ENCODE results near the gene FRMD4B. TPM values are rescaled to one million over a fixed set of nuclear protein-coding genes. Genes with fewer than 3 reads are reported as not detected.

Gene FRMD4B
- total RNA-seq, 3 donors from 2014 or later (not counting 1 experiment from before 2014, with no cell fraction given): 8.5 to 19.8 (median 9.4) TPM

DNA sequence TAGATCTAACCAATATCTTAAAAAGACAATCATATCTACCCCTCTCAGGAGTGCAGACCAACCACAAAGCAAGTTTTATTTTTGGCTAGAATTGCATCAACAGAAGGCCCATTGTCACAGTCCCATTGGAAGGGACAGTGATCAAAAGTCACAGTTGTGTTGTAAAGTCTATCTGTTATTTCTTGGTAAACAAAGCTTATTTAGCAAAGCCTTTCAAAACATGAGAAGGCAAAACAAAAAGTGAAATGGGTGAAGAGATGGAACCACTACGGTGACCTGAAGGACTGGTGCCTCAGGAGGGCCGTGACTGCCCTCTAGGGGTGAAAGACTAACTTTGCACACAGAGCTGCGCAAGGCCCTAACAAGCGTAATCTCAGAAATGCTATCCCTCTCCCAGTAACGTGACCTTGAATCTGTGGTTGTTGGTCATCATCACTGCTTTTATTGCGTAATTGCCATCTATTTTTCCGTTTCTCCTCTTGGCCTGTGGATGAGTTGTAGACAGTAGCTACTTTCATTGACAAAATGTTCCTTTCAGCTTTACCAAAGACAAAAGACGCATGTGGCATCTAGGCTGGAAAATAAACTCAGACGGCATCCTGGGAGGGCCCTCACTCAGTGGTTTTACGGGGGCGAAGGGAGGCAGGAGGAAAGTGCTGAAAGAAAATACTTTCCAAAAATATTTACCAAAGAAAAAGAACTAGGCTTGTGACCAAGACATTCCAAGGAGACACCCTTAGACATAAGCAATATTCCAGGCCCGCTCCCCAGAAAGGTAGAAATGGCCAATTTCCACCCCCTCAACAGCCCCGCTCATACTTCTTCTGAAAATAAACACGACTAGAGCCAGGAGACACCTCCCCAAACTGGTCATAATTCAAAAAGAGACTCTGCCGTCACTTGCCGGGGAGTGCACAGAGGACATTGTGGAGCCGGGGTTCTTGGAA lies 79.4 kb downstream of the FRMD4B start:
- TF ChIP-seq, protein P1, sequence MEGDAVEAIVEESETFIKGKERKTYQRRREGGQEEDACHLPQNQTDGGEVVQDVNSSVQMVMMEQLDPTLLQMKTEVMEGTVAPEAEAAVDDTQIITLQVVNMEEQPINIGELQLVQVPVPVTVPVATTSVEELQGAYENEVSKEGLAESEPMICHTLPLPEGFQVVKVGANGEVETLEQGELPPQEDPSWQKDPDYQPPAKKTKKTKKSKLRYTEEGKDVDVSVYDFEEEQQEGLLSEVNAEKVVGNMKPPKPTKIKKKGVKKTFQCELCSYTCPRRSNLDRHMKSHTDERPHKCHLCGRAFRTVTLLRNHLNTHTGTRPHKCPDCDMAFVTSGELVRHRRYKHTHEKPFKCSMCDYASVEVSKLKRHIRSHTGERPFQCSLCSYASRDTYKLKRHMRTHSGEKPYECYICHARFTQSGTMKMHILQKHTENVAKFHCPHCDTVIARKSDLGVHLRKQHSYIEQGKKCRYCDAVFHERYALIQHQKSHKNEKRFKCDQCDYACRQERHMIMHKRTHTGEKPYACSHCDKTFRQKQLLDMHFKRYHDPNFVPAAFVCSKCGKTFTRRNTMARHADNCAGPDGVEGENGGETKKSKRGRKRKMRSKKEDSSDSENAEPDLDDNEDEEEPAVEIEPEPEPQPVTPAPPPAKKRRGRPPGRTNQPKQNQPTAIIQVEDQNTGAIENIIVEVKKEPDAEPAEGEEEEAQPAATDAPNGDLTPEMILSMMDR (IDR thresholded peaks at IDR 0.05): peak; percentile 97
- intact Hi-C loops (cut with micrococcal nuclease): loop anchor here (1.0 kb wide), 2 partner anchors 145 to 185 kb away; no protein-coding TSS in a partner anchor
- Histone ChIP-seq H3K4me3 (ENCODE audit: low read length) (no peak overlapping the region), H3K36me3 (ENCODE audit: control insufficient read depth, insufficient read depth, low read length) (no peaks in the 10 kb centered on the region), H3K27me3 (ENCODE audit: control insufficient read depth, insufficient read depth, low read length) (no peaks in the 10 kb centered on the region), H3K4me1 (ENCODE audit: control insufficient read depth, insufficient read depth, low read length) (no peaks in the 10 kb centered on the region), H3K9me3 (ENCODE audit: control insufficient read depth, insufficient read depth, low read length) (no peaks in the 10 kb centered on the region), H3K27ac (ENCODE audit: low read length) (no peak overlapping the region)
- no peak overlapping the region for H3K4me3 Mint-ChIP-seq
- WGBS (ENCODE audit: insufficient coverage): 49% methylated on average over 14 of the region's 17 CpGs
- ATAC-seq (peak; percentile 96 to 100 (median 100)), DNase-seq (peak; percentile 36 to 89)
- H3K27me3 Mint-ChIP-seq (ENCODE audit: low read depth in 2 of 2): no peaks in the 10 kb centered on the region
- H3K9me3 Mint-ChIP-seq: no peaks in the 10 kb centered on the region
- H3K36me3 Mint-ChIP-seq: no peaks in the 10 kb centered on the region
- H3K27ac Mint-ChIP-seq: no peak overlapping the region
- H3K4me1 Mint-ChIP-seq: peaks cover 8% of the 10 kb centered on the region in 2 donors

- Mint-ChIP-seq H3K9me3 (no peaks in the 10 kb centered on the region), H3K4me1 (peaks cover 8% of the 10 kb centered on the region in 2 donors), H3K27me3 (ENCODE audit: low read depth in 2 of 2) (no peaks in the 10 kb centered on the region), H3K36me3 (no peaks in the 10 kb centered on the region), H3K4me3 (no peak overlapping the region), H3K27ac (no peak overlapping the region)
- intact Hi-C loops (cut with micrococcal nuclease): no loop called here
- ATAC-seq (no peak), DNase-seq (no peak)
- Histone ChIP-seq H3K36me3 (ENCODE audit: control insufficient read depth, insufficient read depth, low read length) (no peaks in the 10 kb centered on the region), H3K9me3 (ENCODE audit: control insufficient read depth, insufficient read depth, low read length) (no peaks in the 10 kb centered on the region), H3K27me3 (ENCODE audit: control insufficient read depth, insufficient read depth, low read length) (no peaks in the 10 kb centered on the region), H3K27ac (ENCODE audit: low read length) (no peak overlapping the region), H3K4me1 (ENCODE audit: control insufficient read depth, insufficient read depth, low read length) (no peaks in the 10 kb centered on the region), H3K4me3 (ENCODE audit: low read length) (no peak overlapping the region)
- 71% methylated on average over 1 of the region's 2 CpGs for WGBS (ENCODE audit: insufficient coverage)
- TF ChIP-seq, protein P1 (IDR thresholded peaks at IDR 0.05): no peak
Measured at GRCh38 chr3:69305011-69305410, 80.9 kb downstream of the FRMD4B start.

DNA sequence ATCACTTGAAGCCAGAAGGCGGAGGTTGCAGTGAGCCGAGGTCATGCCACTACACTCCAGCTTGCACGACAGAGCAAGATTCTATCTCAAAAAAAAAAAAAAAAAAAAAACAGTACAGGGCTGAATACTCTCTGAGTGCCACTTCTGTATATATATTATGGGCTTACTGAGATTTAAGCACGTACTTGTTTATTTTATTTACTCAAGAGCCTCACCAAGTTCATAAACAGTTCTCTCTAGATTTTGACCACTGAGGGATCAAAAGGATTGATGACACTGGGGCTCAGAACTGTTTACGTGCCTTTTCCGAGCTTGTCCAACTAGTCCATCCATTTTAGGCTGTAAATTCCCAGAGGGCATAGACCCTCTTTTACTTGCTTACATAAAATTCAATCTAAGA lies 81.5 kb downstream of the FRMD4B start:
- ATAC-seq (no peak), DNase-seq (no peak)
- TF ChIP-seq, protein P1 (IDR thresholded peaks at IDR 0.05): no peak
- no peaks in the 10 kb centered on the region for H3K36me3 Mint-ChIP-seq
- 98% methylated on average over 5 of the region's 6 CpGs for WGBS (ENCODE audit: insufficient coverage)
- H3K27ac ChIP-seq (ENCODE audit: low read length): no peak overlapping the region
- H3K4me3 ChIP-seq (ENCODE audit: low read length): no peak overlapping the region
- H3K36me3 ChIP-seq (ENCODE audit: control insufficient read depth, insufficient read depth, low read length): no peaks in the 10 kb centered on the region
- peaks cover 8% of the 10 kb centered on the region in 2 donors for H3K4me1 Mint-ChIP-seq
- H3K9me3 ChIP-seq (ENCODE audit: control insufficient read depth, insufficient read depth, low read length): no peaks in the 10 kb centered on the region
- H3K27me3 ChIP-seq (ENCODE audit: control insufficient read depth, insufficient read depth, low read length): no peaks in the 10 kb centered on the region
- no peak overlapping the region for H3K4me3 Mint-ChIP-seq
- no peak overlapping the region for H3K27ac Mint-ChIP-seq
- H3K27me3 Mint-ChIP-seq (ENCODE audit: low read depth in 2 of 2): no peaks in the 10 kb centered on the region
- no peaks in the 10 kb centered on the region for H3K4me1 ChIP-seq (ENCODE audit: control insufficient read depth, insufficient read depth, low read length)
- H3K9me3 Mint-ChIP-seq: no peaks in the 10 kb centered on the region
- intact Hi-C loops (cut with micrococcal nuclease): no loop called here

Measured in natural killer cell (primary cell).